Measurements from ENCODE around the gene S100A10. TPM values are rescaled to one million over a fixed set of nuclear protein-coding genes. Genes with fewer than 3 reads are reported as not detected.

The S100A10 gene
- total RNA-seq, 1 experiment from 2014 or later, result 160 TPM

DNA sequence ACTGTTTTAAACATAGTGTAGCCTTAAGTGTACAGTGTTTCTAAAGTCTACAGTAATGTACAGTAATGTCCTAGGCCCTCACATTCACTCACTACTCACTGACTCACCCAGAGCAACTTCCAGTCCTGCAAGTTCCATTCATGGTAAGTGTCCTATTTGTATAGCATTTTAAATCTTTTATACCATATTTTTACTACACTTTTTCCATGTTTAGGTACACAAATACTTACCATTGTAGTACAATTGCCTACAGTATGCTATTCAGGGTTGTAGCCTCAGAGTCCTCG, 3.6 kb upstream of the S100A10 start:
- Histone ChIP-seq H3K79me2 (ENCODE audit: insufficient read depth, low read length) (no peaks in the 10 kb centered on the region; the same call in 1 of the 2 replicates), H2BK120ac (ENCODE audit: low read depth, low read length, poor library complexity, severe bottlenecking) (no peak overlapping the region), H4K5ac (ENCODE audit: insufficient read length, low read depth, low read length) (no peak overlapping the region), H3K27ac (ENCODE audit: insufficient read length, low read depth, low read length) (no peak overlapping the region), H3K9ac (ENCODE audit: extremely low read depth, insufficient read length, low read length) (no peak overlapping the region), H2BK15ac (ENCODE audit: low read depth, low read length) (no peak overlapping the region), H2AFZ (ENCODE audit: low read length) (no peak overlapping the region), H2BK5ac (ENCODE audit: insufficient read length, low read length) (no peak overlapping the region), H3K27me3 (ENCODE audit: insufficient read depth, low read length) (no peaks in the 10 kb centered on the region), H4K8ac (replicated peaks; ENCODE audit: insufficient read length, low read depth, low read length) (no peak overlapping the region), H3K4me1 (ENCODE audit: insufficient read depth, low read length) (peaks cover 4% of the 10 kb centered on the region; the same call in 1 of the 2 replicates), H4K91ac (ENCODE audit: insufficient read length, low read depth, low read length) (no peak overlapping the region), H3K18ac (ENCODE audit: insufficient read length, low read depth, low read length) (no peak overlapping the region), H3T11ph (ENCODE audit: low read length) (no peak overlapping the region), H3K14ac (ENCODE audit: insufficient read depth, low read length) (no peak overlapping the region), H3K23me2 (ENCODE audit: insufficient read length, low read depth, low read length, poor library complexity, severe bottlenecking) (peaks cover 17% of the 10 kb centered on the region), H2BK12ac (ENCODE audit: insufficient read length, low read depth, low read length) (no peak overlapping the region), H3K79me1 (ENCODE audit: insufficient read depth, low read depth, low read length, poor library complexity, severe bottlenecking) (no peaks in the 10 kb centered on the region), H4K20me1 (ENCODE audit: control insufficient read depth, insufficient read depth, insufficient read length) (no peaks in the 10 kb centered on the region), H3K4me2 (ENCODE audit: insufficient read depth, insufficient read length, low read length) (no peak overlapping the region), H3K4ac (ENCODE audit: low read depth, low read length) (no peak overlapping the region), H3K9me3 (ENCODE audit: control insufficient read depth, low read depth, low read length) (no peaks in the 10 kb centered on the region), H3K23ac (ENCODE audit: insufficient read length, low read depth, low read length) (no peak overlapping the region), H2BK20ac (ENCODE audit: low read depth, low read length, poor library complexity, severe bottlenecking) (no peak overlapping the region), H3K56ac (ENCODE audit: insufficient read length, low read depth, low read length) (no peak overlapping the region), H2AK5ac (ENCODE audit: insufficient read length, low read length) (no peak overlapping the region)
- no peaks in the 10 kb centered on the region for H3K9me3 Mint-ChIP-seq
- H3K4me3 Mint-ChIP-seq, result no peak overlapping the region
- WGBS (ENCODE audit: extremely low coverage, insufficient read length, low lambda C conversion rate), result no CpG with 5 or more reads among the region's 1 CpG
- peaks cover 21 to 29% of the 10 kb centered on the region in 2 experiments for H3K4me1 Mint-ChIP-seq
- TF ChIP-seq, protein P1, sequence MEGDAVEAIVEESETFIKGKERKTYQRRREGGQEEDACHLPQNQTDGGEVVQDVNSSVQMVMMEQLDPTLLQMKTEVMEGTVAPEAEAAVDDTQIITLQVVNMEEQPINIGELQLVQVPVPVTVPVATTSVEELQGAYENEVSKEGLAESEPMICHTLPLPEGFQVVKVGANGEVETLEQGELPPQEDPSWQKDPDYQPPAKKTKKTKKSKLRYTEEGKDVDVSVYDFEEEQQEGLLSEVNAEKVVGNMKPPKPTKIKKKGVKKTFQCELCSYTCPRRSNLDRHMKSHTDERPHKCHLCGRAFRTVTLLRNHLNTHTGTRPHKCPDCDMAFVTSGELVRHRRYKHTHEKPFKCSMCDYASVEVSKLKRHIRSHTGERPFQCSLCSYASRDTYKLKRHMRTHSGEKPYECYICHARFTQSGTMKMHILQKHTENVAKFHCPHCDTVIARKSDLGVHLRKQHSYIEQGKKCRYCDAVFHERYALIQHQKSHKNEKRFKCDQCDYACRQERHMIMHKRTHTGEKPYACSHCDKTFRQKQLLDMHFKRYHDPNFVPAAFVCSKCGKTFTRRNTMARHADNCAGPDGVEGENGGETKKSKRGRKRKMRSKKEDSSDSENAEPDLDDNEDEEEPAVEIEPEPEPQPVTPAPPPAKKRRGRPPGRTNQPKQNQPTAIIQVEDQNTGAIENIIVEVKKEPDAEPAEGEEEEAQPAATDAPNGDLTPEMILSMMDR (conservative IDR thresholded peaks at IDR 0.05), result no peak
- H3K27me3 Mint-ChIP-seq (ENCODE audit: low read depth), result peaks cover 8% of the 10 kb centered on the region
- no peaks in the 10 kb centered on the region for H3K36me3 Mint-ChIP-seq (ENCODE audit: insufficient read depth in 1 of 3, low read depth in 3 of 3)
- no peak overlapping the region for H3K27ac Mint-ChIP-seq
- no peak for DNase-seq

Measured in H9 (cell line).